Body of pancreas (tissue), 4 donors: ENCODE data around the gene OGG1.

ENCODE experiments used
- CTCF ChIP-seq, 7 experiments: fragments of 450-650 bp in 4 of 7; fragments of 200-600 bp in 3 of 7; sonication (generic) in 3 of 7; IDR thresholded peaks; one replicate each; pipeline ENCODE4 v1.5.1; 2016 to 2019; ENCODE audit warnings: antibody characterized with exemption in 7 of 7
- POLR2A ChIP-seq, 3 donors: fragments of 450-650 bp; IDR thresholded peaks; one replicate each; pipeline ENCODE4 v1.6.1; 2016; ENCODE audit warnings: antibody characterized with exemption in 3 of 3, mild to moderate bottlenecking in 2 of 3

- TF ChIP-seq CTCF (IDR thresholded peaks at IDR 0.05) (no peak), POLR2A (IDR thresholded peaks at IDR 0.05) (no peak)
These were observed 30.7 kb downstream of the OGG1 start for GRCh38 chr3:9780458-9780812.
